ENCODE results near the gene TMEM40.

The TMEM40 gene

GRCh38 chr3:12714278-12714677 is 44.8 kb downstream of the TMEM40 start:
- TF ChIP-seq, protein P1, sequence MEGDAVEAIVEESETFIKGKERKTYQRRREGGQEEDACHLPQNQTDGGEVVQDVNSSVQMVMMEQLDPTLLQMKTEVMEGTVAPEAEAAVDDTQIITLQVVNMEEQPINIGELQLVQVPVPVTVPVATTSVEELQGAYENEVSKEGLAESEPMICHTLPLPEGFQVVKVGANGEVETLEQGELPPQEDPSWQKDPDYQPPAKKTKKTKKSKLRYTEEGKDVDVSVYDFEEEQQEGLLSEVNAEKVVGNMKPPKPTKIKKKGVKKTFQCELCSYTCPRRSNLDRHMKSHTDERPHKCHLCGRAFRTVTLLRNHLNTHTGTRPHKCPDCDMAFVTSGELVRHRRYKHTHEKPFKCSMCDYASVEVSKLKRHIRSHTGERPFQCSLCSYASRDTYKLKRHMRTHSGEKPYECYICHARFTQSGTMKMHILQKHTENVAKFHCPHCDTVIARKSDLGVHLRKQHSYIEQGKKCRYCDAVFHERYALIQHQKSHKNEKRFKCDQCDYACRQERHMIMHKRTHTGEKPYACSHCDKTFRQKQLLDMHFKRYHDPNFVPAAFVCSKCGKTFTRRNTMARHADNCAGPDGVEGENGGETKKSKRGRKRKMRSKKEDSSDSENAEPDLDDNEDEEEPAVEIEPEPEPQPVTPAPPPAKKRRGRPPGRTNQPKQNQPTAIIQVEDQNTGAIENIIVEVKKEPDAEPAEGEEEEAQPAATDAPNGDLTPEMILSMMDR (IDR thresholded peaks at IDR 0.05), result no peak
- Histone ChIP-seq H3K27ac (no peak overlapping the region), H3K27me3 (ENCODE audit: control insufficient read depth, insufficient read depth, low read length) (no peaks in the 10 kb centered on the region), H3K4me1 (no peaks in the 10 kb centered on the region), H3K79me2 (no peaks in the 10 kb centered on the region), H3K9ac (no peak overlapping the region), H3K4me2 (ENCODE audit: low read length) (no peak overlapping the region), H3K9me3 (ENCODE audit: control insufficient read depth, low read length) (no peaks in the 10 kb centered on the region), H3K36me3 (ENCODE audit: control insufficient read depth, insufficient read depth, low read length) (no peaks in the 10 kb centered on the region), H2AFZ (no peak overlapping the region), H3K4me3 (ENCODE audit: low read depth, low read length) (no peak overlapping the region)

- no peak overlapping the region for H3K9ac ChIP-seq
- no peaks in the 10 kb centered on the region for H3K9me3 ChIP-seq (ENCODE audit: control insufficient read depth, low read length)
- TF ChIP-seq, protein P1 (IDR thresholded peaks at IDR 0.05), result no peak
- H3K27me3 ChIP-seq (ENCODE audit: control insufficient read depth, insufficient read depth, low read length), result no peaks in the 10 kb centered on the region
- H3K79me2 ChIP-seq, result peaks cover 4% of the 10 kb centered on the region
- H3K27ac ChIP-seq, result no peak overlapping the region
- no peak overlapping the region for H3K4me3 ChIP-seq (ENCODE audit: low read depth, low read length)
- no peak overlapping the region for H3K4me2 ChIP-seq (ENCODE audit: low read length)
- no peaks in the 10 kb centered on the region for H3K36me3 ChIP-seq (ENCODE audit: control insufficient read depth, insufficient read depth, low read length)
- no peaks in the 10 kb centered on the region for H3K4me1 ChIP-seq
- no peak overlapping the region for H2AFZ ChIP-seq
Measured at GRCh38 chr3:12710062-12710461, 49.0 kb downstream of the TMEM40 start.

DNA sequence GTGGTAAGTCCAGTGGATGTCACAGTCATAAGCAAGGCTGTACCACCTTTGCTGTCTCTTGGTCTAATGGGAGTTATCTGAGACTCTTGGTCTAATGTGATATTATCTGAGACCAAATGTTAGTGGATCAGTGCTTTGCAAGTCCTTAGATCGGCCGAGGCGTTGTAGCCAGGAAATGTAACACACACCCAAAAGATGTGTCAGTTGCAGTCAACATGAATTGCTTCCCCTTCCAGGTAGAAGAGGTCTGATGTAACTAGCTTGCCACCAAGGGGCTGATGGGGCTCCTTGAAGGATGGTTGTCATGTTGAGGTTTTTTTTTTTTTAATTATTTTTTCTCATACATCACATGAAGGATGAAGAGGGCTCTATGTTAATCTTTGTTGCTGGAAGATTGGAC is 49.7 kb downstream of the TMEM40 start:
- Histone ChIP-seq H3K4me3 (ENCODE audit: low read depth, low read length) (no peak overlapping the region), H3K9ac (no peak overlapping the region), H3K4me1 (no peaks in the 10 kb centered on the region), H3K27ac (no peak overlapping the region), H3K27me3 (ENCODE audit: control insufficient read depth, insufficient read depth, low read length) (no peaks in the 10 kb centered on the region), H3K36me3 (ENCODE audit: control insufficient read depth, insufficient read depth, low read length) (no peaks in the 10 kb centered on the region), H3K79me2 (peaks cover 4% of the 10 kb centered on the region), H3K4me2 (ENCODE audit: low read length) (no peak overlapping the region), H3K9me3 (ENCODE audit: control insufficient read depth, low read length) (no peaks in the 10 kb centered on the region), H2AFZ (no peak overlapping the region)
- TF ChIP-seq, protein P1 (IDR thresholded peaks at IDR 0.05), result no peak

DNA sequence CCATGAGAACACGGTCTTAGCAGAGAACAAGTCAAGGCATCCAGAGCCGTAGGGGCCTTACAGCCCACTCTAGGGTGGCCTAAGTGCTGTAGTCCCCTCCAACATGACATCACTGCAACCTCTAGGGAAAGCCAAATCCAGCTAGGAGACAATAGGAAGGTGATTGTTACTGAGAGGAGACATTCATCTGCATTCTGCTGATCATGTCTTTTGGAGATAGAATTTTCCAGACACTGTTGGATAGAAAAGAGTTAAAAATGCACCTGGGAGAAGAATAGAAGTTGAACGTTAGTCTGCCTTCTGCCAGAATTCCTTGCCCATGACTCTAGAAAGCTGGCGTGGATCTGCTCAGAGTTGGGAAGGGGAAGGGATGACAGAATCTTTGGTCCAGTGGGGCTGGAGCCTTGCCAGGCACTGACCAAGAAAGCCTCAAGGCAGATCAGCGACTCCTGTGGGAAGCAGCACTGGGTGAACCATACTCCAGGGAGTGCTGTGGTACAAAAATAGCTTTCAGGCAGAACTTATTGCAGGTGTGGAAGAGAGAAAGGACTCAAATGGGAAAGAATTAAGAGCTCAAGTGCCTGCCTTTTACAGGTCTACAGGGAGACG is 50.4 kb downstream of the TMEM40 start:
- H3K4me1 ChIP-seq, result no peaks in the 10 kb centered on the region
- no peak overlapping the region for H3K4me3 ChIP-seq (ENCODE audit: low read depth, low read length)
- no peaks in the 10 kb centered on the region for H3K27me3 ChIP-seq (ENCODE audit: control insufficient read depth, insufficient read depth, low read length)
- H3K9ac ChIP-seq, result no peak overlapping the region
- no peak overlapping the region for H3K4me2 ChIP-seq (ENCODE audit: low read length)
- no peaks in the 10 kb centered on the region for H3K9me3 ChIP-seq (ENCODE audit: control insufficient read depth, low read length)
- H3K36me3 ChIP-seq (ENCODE audit: control insufficient read depth, insufficient read depth, low read length), result no peaks in the 10 kb centered on the region
- TF ChIP-seq, protein P1 (IDR thresholded peaks at IDR 0.05), result no peak
- no peak overlapping the region for H3K27ac ChIP-seq
- H3K79me2 ChIP-seq, result peaks cover 4% of the 10 kb centered on the region
- no peak overlapping the region for H2AFZ ChIP-seq

- no peaks in the 10 kb centered on the region for H3K9me3 ChIP-seq (ENCODE audit: control insufficient read depth, low read length)
- H3K27ac ChIP-seq, result no peak overlapping the region
- TF ChIP-seq, protein P1 (IDR thresholded peaks at IDR 0.05), result no peak
- H3K4me2 ChIP-seq (ENCODE audit: low read length), result no peak overlapping the region
- no peaks in the 10 kb centered on the region for H3K36me3 ChIP-seq (ENCODE audit: control insufficient read depth, insufficient read depth, low read length)
- H2AFZ ChIP-seq, result no peak overlapping the region
- no peaks in the 10 kb centered on the region for H3K4me1 ChIP-seq
- peaks cover 4% of the 10 kb centered on the region for H3K79me2 ChIP-seq
- no peak overlapping the region for H3K9ac ChIP-seq
- H3K27me3 ChIP-seq (ENCODE audit: control insufficient read depth, insufficient read depth, low read length), result no peaks in the 10 kb centered on the region
- H3K4me3 ChIP-seq (ENCODE audit: low read depth, low read length), result no peak overlapping the region
Measured at GRCh38 chr3:12707449-12707848, 51.6 kb downstream of the TMEM40 start.
